Stimulated activated memory B cell treated with anti-CD40 and anti-IgM and Interleukin-4, amounts not matched to agents 10 μg/mL and 1 μg/mL and 100 μg/mL, for 72 hours (primary cell): Measurements from ENCODE around the gene SQSTM1.

ENCODE experiments used
- ATAC-seq: fragments of 150-1000 bp; cut with Tn5 transposase; 2 replicates; pipeline ENCODE4 v1.10.0; 2021
- H3K27ac Mint-ChIP-seq: one replicate; pipeline ENCODE4 v1.8.0; 2022; ENCODE audit warnings: mild to moderate bottlenecking, mixed read lengths
- H3K27me3 Mint-ChIP-seq: one replicate; pipeline ENCODE4 v1.8.0; 2022; ENCODE audit warnings: mixed read lengths
- H3K36me3 Mint-ChIP-seq: one replicate; pipeline ENCODE4 v1.8.0; 2022; ENCODE audit warnings: mixed read lengths
- H3K4me1 Mint-ChIP-seq: one replicate; pipeline ENCODE4 v1.8.0; 2022; ENCODE audit warnings: mixed read lengths
- H3K4me3 Mint-ChIP-seq: one replicate; pipeline ENCODE4 v1.8.0; 2022; ENCODE audit warnings: mild to moderate bottlenecking, moderate library complexity, mixed read lengths
- H3K9me3 Mint-ChIP-seq: one replicate; pipeline ENCODE4 v1.8.0; 2022; ENCODE audit warnings: mixed read lengths

The SQSTM1 gene

GRCh38 chr5:179820483-179821297 lies at the start of gene SQSTM1:
SQSTM1 (plus strand) TSS chr5:179820905; CDS start chr5:179820937, 32 bp downstream.
- Mint-ChIP-seq H3K4me1 (peaks cover 73% of the 10 kb centered on the region), H3K27ac (peak within 1 kb of the TSS; percentile 98), H3K36me3 (peaks cover 48% of the 10 kb centered on the region), H3K9me3 (no peaks in the 10 kb centered on the region), H3K4me3 (peak within 1 kb of the TSS; percentile 96), H3K27me3 (no peaks in the 10 kb centered on the region)
- ATAC-seq, result peak; percentile 69

- H3K27me3 Mint-ChIP-seq, result no peaks in the 10 kb centered on the region
Observed at GRCh38 chr5:179771311-179771895, 49.3 kb upstream of the SQSTM1 start.

GRCh38 chr5:179772351-179772750 lies 48.4 kb upstream of the SQSTM1 start:
- no peak overlapping the region for H3K4me3 Mint-ChIP-seq
- peaks cover 66% of the 10 kb centered on the region for H3K36me3 Mint-ChIP-seq
- H3K27ac Mint-ChIP-seq, result no peak overlapping the region
- ATAC-seq, result no peak
- H3K9me3 Mint-ChIP-seq, result no peaks in the 10 kb centered on the region
- H3K27me3 Mint-ChIP-seq, result no peaks in the 10 kb centered on the region
- no peaks in the 10 kb centered on the region for H3K4me1 Mint-ChIP-seq

More at GRCh38 chr5:179771311-179771895, 49.3 kb upstream of the SQSTM1 start:
- H3K36me3 Mint-ChIP-seq, result peaks cover 59% of the 10 kb centered on the region
- no peak overlapping the region for H3K27ac Mint-ChIP-seq
- no peaks in the 10 kb centered on the region for H3K4me1 Mint-ChIP-seq
- H3K9me3 Mint-ChIP-seq, result no peaks in the 10 kb centered on the region
- no peak overlapping the region for H3K4me3 Mint-ChIP-seq
- ATAC-seq, result no peak

- H3K4me3 Mint-ChIP-seq, result no peak overlapping the region
- H3K36me3 Mint-ChIP-seq, result peaks cover 68% of the 10 kb centered on the region
- no peaks in the 10 kb centered on the region for H3K27me3 Mint-ChIP-seq
- no peak for ATAC-seq
- no peaks in the 10 kb centered on the region for H3K9me3 Mint-ChIP-seq
- H3K4me1 Mint-ChIP-seq, result no peaks in the 10 kb centered on the region
- H3K27ac Mint-ChIP-seq, result no peak overlapping the region
Observed at GRCh38 chr5:179773686-179774040, 47.0 kb upstream of the SQSTM1 start.

- H3K27me3 Mint-ChIP-seq, result no peaks in the 10 kb centered on the region
- ATAC-seq, result no peak
- no peak overlapping the region for H3K4me3 Mint-ChIP-seq
- no peak overlapping the region for H3K27ac Mint-ChIP-seq
- no peaks in the 10 kb centered on the region for H3K4me1 Mint-ChIP-seq
- H3K9me3 Mint-ChIP-seq, result no peaks in the 10 kb centered on the region
- H3K36me3 Mint-ChIP-seq, result peaks cover 65% of the 10 kb centered on the region
Observed at GRCh38 chr5:179774442-179774841, 46.3 kb upstream of the SQSTM1 start.

- Mint-ChIP-seq H3K27ac (no peak overlapping the region), H3K4me1 (no peaks in the 10 kb centered on the region), H3K9me3 (no peaks in the 10 kb centered on the region), H3K27me3 (no peaks in the 10 kb centered on the region), H3K4me3 (no peak overlapping the region), H3K36me3 (peaks cover 66% of the 10 kb centered on the region)
- no peak for ATAC-seq
Observed at GRCh38 chr5:179776411-179776938, 44.2 kb upstream of the SQSTM1 start.

- no peaks in the 10 kb centered on the region for H3K27me3 Mint-ChIP-seq
- H3K9me3 Mint-ChIP-seq, result no peaks in the 10 kb centered on the region
- H3K36me3 Mint-ChIP-seq, result peaks cover 63% of the 10 kb centered on the region
- no peak overlapping the region for H3K4me3 Mint-ChIP-seq
- H3K27ac Mint-ChIP-seq, result no peak overlapping the region
- no peaks in the 10 kb centered on the region for H3K4me1 Mint-ChIP-seq
- no peak for ATAC-seq
Observed at GRCh38 chr5:179777456-179777855, 43.2 kb upstream of the SQSTM1 start.

GRCh38 chr5:179777909-179778308 lies 42.8 kb upstream of the SQSTM1 start:
- Mint-ChIP-seq H3K27ac (no peak overlapping the region), H3K27me3 (no peaks in the 10 kb centered on the region), H3K36me3 (peaks cover 59% of the 10 kb centered on the region), H3K4me1 (no peaks in the 10 kb centered on the region), H3K9me3 (no peaks in the 10 kb centered on the region), H3K4me3 (no peak overlapping the region)
- no peak for ATAC-seq

GRCh38 chr5:179778591-179778990 lies 42.1 kb upstream of the SQSTM1 start:
- Mint-ChIP-seq H3K36me3 (peaks cover 52% of the 10 kb centered on the region), H3K4me3 (no peak overlapping the region), H3K4me1 (no peaks in the 10 kb centered on the region), H3K9me3 (no peaks in the 10 kb centered on the region), H3K27me3 (no peaks in the 10 kb centered on the region), H3K27ac (no peak overlapping the region)
- ATAC-seq, result no peak

GRCh38 chr5:179779826-179780225 lies 40.9 kb upstream of the SQSTM1 start:
- Mint-ChIP-seq H3K9me3 (no peaks in the 10 kb centered on the region), H3K4me1 (no peaks in the 10 kb centered on the region), H3K4me3 (no peak overlapping the region), H3K27ac (no peak overlapping the region), H3K27me3 (no peaks in the 10 kb centered on the region), H3K36me3 (peaks cover 41% of the 10 kb centered on the region)
- ATAC-seq, result no peak

GRCh38 chr5:179780362-179780761 lies 40.3 kb upstream of the SQSTM1 start:
- no peaks in the 10 kb centered on the region for H3K4me1 Mint-ChIP-seq
- H3K27me3 Mint-ChIP-seq, result no peaks in the 10 kb centered on the region
- no peaks in the 10 kb centered on the region for H3K9me3 Mint-ChIP-seq
- no peak overlapping the region for H3K27ac Mint-ChIP-seq
- H3K36me3 Mint-ChIP-seq, result peaks cover 41% of the 10 kb centered on the region
- ATAC-seq, result no peak
- H3K4me3 Mint-ChIP-seq, result no peak overlapping the region

GRCh38 chr5:179781846-179782245 lies 38.9 kb upstream of the SQSTM1 start:
- no peak overlapping the region for H3K27ac Mint-ChIP-seq
- ATAC-seq, result no peak
- no peak overlapping the region for H3K4me3 Mint-ChIP-seq

GRCh38 chr5:179783128-179783527 lies 37.6 kb upstream of the SQSTM1 start:
- Mint-ChIP-seq H3K36me3 (peaks cover 17% of the 10 kb centered on the region), H3K4me1 (peaks cover 7% of the 10 kb centered on the region), H3K4me3 (no peak overlapping the region), H3K27ac (no peak overlapping the region), H3K27me3 (no peaks in the 10 kb centered on the region), H3K9me3 (no peaks in the 10 kb centered on the region)
- ATAC-seq, result no peak

More at GRCh38 chr5:179781846-179782245, 38.9 kb upstream of the SQSTM1 start:
- H3K36me3 Mint-ChIP-seq, result peaks cover 27% of the 10 kb centered on the region
- H3K4me1 Mint-ChIP-seq, result peaks cover 7% of the 10 kb centered on the region
- H3K27me3 Mint-ChIP-seq, result no peaks in the 10 kb centered on the region
- H3K9me3 Mint-ChIP-seq, result no peaks in the 10 kb centered on the region

GRCh38 chr5:179786861-179787260 lies 33.8 kb upstream of the SQSTM1 start:
- no peaks in the 10 kb centered on the region for H3K36me3 Mint-ChIP-seq
- H3K27me3 Mint-ChIP-seq, result no peaks in the 10 kb centered on the region
- peaks cover 3% of the 10 kb centered on the region for H3K9me3 Mint-ChIP-seq
- H3K4me1 Mint-ChIP-seq, result peaks cover 7% of the 10 kb centered on the region
- ATAC-seq, result no peak
- no peak overlapping the region for H3K4me3 Mint-ChIP-seq
- no peak overlapping the region for H3K27ac Mint-ChIP-seq

GRCh38 chr5:179788193-179788854 lies 32.4 kb upstream of the SQSTM1 start:
- no peak for ATAC-seq
- H3K36me3 Mint-ChIP-seq, result no peaks in the 10 kb centered on the region
- peaks cover 3% of the 10 kb centered on the region for H3K9me3 Mint-ChIP-seq
- H3K27me3 Mint-ChIP-seq, result no peaks in the 10 kb centered on the region
- H3K27ac Mint-ChIP-seq, result no peak overlapping the region
- no peak overlapping the region for H3K4me3 Mint-ChIP-seq
- H3K4me1 Mint-ChIP-seq, result peaks cover 19% of the 10 kb centered on the region
